Gastrocnemius medialis (tissue), 4 donors: Measurements from ENCODE around the gene C2orf15. TPM values are rescaled to one million over a fixed set of nuclear protein-coding genes. Genes with fewer than 3 reads are reported as not detected.
"Not testable (repeated sequence)": the region's sequence is repeated elsewhere in the genome, so short reads cannot be mapped to it uniquely, and the experiment has no call there.

Experiments
- ATAC-seq, 2 donors: fragments of 150-250 bp; one replicate each; pipeline ENCODE4 v1.9.1; 2016
- DNase-seq, 2 donors: peaks; one replicate each; pipeline ENCODE4 v3.0.0-alpha.2; 2019
- H3K27ac ChIP-seq, 4 donors: fragments of 200-600 bp; sonication (generic); 1 replicate in 1 of 4; 2 replicates in 3 of 4; pipeline ENCODE4 v1.5.1; 2016 to 2018; ENCODE audit warnings: mild to moderate bottlenecking in 2 of 4, moderate library complexity in 1 of 4
- H3K27me3 ChIP-seq, 3 donors: fragments of 200-600 bp; sonication (generic) in 2 of 3; 1 replicate in 1 of 3; 2 replicates in 2 of 3; pipeline versions ENCODE4 v1.5.1 to v1.6.0; 2016 to 2019; ENCODE audit warnings: mild to moderate bottlenecking in 1 of 3, moderate library complexity in 1 of 3
- H3K36me3 ChIP-seq, 2 donors: fragments of 200-600 bp; sonication (generic) in 1 of 2; one replicate each; pipeline ENCODE4 v1.5.1; 2017 to 2018
- H3K4me1 ChIP-seq, 2 donors: fragments of 200-600 bp; sonication (generic) in 1 of 2; one replicate each; pipeline ENCODE4 v1.5.1; 2016 to 2017; ENCODE audit warnings: mild to moderate bottlenecking in 2 of 2
- H3K4me3 ChIP-seq, 4 donors: fragments of 200-600 bp; sonication (generic) in 3 of 4; 1 replicate in 1 of 4; 2 replicates in 3 of 4; pipeline ENCODE4 v1.5.1; 2016 to 2019; ENCODE audit warnings: mild to moderate bottlenecking in 2 of 4
- H3K9me3 ChIP-seq, 3 donors: fragments of 200-600 bp; sonication (generic) in 2 of 3; 1 replicate in 1 of 3; 2 replicates in 2 of 3; pipeline ENCODE4 v1.5.1; 2016 to 2019
- POLR2A ChIP-seq, 2 donors: fragments of 450-650 bp; IDR thresholded peaks; one replicate each; pipeline ENCODE4 v1.6.1; 2017; ENCODE audit warnings: antibody characterized with exemption in 2 of 2, mild to moderate bottlenecking in 2 of 2, moderate library complexity in 2 of 2
- in situ Hi-C, 4 donors: fragments of 200-750 bp; cut with MboI; loops; one replicate each; pipeline versions ENCODE4 v1.15.0 to v1.8.0; 2017; ENCODE audit warnings: low sequenced_read_pairs in 4 of 4
- intact Hi-C: fragments of 100-400 bp; cut with DNase I; formaldehyde crosslinking; loops from one replicate; pipeline ENCODE4 v1.15.1; 2023; ENCODE audit warnings: low total_unique reads
- total RNA-seq, 4 donors: library from RNA; depleted of rRNA; stranded (reverse); fragments of >200 nt; gene quantifications; one replicate each; pipeline versions ENCODE4 v1.1.0 to v1.2.3, GENCODE V29; 2016
- TF ChIP-seq, protein P1 (sequence below), 5 experiments: fragments of 450-650 bp in 3 of 5; fragments of 200-600 bp in 2 of 5; sonication (generic) in 2 of 5; IDR thresholded peaks in 4 of 5; conservative IDR thresholded peaks in 1 of 5; 1 replicate in 4 of 5; 2 replicates in 1 of 5; pipeline ENCODE4 v1.5.1; 2016 to 2019; ENCODE audit warnings: antibody characterized with exemption in 5 of 5, mild to moderate bottlenecking in 3 of 5, moderate library complexity in 3 of 5

C2orf15 gene
- total RNA-seq, 4 donors from 2014 or later: not detected

- Histone ChIP-seq H3K36me3 (peaks cover 0 to 10% of the 10 kb centered on the region in 2 donors), H3K9me3 (no peaks in the 10 kb centered on the region), H3K4me3 (no peak overlapping the region), H3K4me1 (peaks cover 21 to 25% of the 10 kb centered on the region in 2 donors), H3K27me3 (no peaks in the 10 kb centered on the region), H3K27ac (no peak overlapping the region)
- ATAC-seq: no peak
- in situ Hi-C loops: loop anchor here (10.0 to 25.0 kb wide), 6 partner anchors 152 to 1377 kb away; partner anchors contain the start of genes REV1 (in 4 of the 4), EIF5B (in 2 of the 4), TXNDC9 (in 2 of the 4) and COA5 (in 1 of the 4)
- no peak for DNase-seq
- TF ChIP-seq, protein P1, sequence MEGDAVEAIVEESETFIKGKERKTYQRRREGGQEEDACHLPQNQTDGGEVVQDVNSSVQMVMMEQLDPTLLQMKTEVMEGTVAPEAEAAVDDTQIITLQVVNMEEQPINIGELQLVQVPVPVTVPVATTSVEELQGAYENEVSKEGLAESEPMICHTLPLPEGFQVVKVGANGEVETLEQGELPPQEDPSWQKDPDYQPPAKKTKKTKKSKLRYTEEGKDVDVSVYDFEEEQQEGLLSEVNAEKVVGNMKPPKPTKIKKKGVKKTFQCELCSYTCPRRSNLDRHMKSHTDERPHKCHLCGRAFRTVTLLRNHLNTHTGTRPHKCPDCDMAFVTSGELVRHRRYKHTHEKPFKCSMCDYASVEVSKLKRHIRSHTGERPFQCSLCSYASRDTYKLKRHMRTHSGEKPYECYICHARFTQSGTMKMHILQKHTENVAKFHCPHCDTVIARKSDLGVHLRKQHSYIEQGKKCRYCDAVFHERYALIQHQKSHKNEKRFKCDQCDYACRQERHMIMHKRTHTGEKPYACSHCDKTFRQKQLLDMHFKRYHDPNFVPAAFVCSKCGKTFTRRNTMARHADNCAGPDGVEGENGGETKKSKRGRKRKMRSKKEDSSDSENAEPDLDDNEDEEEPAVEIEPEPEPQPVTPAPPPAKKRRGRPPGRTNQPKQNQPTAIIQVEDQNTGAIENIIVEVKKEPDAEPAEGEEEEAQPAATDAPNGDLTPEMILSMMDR (IDR thresholded peaks at IDR 0.05 in 4 of 5, conservative IDR thresholded peaks at IDR 0.05 in 1 of 5): no peak
- no peak for TF ChIP-seq POLR2A (IDR thresholded peaks at IDR 0.05)
- intact Hi-C loops: no loop called here
Observed at GRCh38 chr2:99184811-99185210, 43.3 kb downstream of the C2orf15 start.

- intact Hi-C loops: no loop called here
- no peaks in the 10 kb centered on the region for H3K27me3 ChIP-seq
- no peak overlapping the region for H3K4me3 ChIP-seq
- no peak overlapping the region for H3K27ac ChIP-seq
- in situ Hi-C loops: loop anchor here (10.0 to 25.0 kb wide), 6 partner anchors 150 to 1375 kb away; partner anchors contain the start of genes REV1 (in 4 of the 4), EIF5B (in 2 of the 4), TXNDC9 (in 2 of the 4) and COA5 (in 1 of the 4)
- DNase-seq (no peak), ATAC-seq (no peak)
- TF ChIP-seq, protein P1 (IDR thresholded peaks at IDR 0.05 in 4 of 5, conservative IDR thresholded peaks at IDR 0.05 in 1 of 5): no peak
- TF ChIP-seq POLR2A (IDR thresholded peaks at IDR 0.05): no peak
- H3K9me3 ChIP-seq: no peaks in the 10 kb centered on the region
- H3K4me1 ChIP-seq: peaks cover 11 to 12% of the 10 kb centered on the region in 2 donors
- peaks cover 0 to 16% of the 10 kb centered on the region in 2 donors for H3K36me3 ChIP-seq
Observed at GRCh38 chr2:99187011-99187410, 45.5 kb downstream of the C2orf15 start.

DNA sequence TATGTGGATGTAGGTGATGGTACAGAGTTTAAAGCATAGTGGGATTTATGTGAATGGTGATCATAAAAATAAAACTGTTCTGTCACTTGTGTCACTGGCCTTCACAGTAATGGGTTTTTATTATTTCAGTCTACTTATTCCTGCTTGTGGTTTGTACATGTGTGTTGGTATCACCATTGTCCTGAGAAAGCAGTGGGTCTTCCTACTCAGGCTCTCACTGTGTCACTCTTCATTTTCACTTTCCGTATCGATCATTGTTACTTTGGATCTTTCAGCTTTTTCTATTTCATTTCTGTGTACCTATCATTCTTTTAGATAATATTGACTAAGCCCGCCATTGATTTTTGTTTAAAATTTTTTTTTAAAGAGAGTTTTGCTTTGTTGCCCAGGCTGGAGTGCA lies 46.9 kb downstream of the C2orf15 start:
- in situ Hi-C loops: loop anchor here (10.0 to 25.0 kb wide), 6 partner anchors 149 to 1374 kb away; partner anchors contain the start of genes REV1 (in 4 of the 4), EIF5B (in 2 of the 4), TXNDC9 (in 2 of the 4) and COA5 (in 1 of the 4)

DNA sequence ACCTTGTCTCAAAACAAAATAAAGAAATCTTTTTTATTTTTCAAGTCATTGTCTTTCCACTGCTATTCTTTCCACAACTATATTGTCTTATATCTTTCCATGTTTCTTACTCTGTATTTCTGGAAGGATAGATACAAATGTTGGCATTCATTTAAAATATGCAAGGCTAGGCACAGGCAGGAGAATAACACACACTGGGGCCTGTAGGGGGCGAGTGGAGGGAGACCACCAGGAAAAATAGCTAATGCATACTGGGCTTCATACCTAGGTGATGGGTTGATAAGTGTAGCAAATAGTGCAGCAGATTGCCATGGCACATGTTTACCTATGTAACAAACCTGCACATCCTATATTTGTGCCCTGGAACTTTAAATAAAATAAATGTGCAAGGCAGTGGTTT lies 49.0 kb downstream of the C2orf15 start:
- ATAC-seq (no peak), DNase-seq (no peak)
- Histone ChIP-seq H3K36me3 (peaks cover 0 to 35% of the 10 kb centered on the region in 2 donors), H3K27me3 (no peaks in the 10 kb centered on the region), H3K4me1 (no peaks in the 10 kb centered on the region), H3K9me3 (no peaks in the 10 kb centered on the region), H3K4me3 (no peak overlapping the region), H3K27ac (no peak overlapping the region)
- TF ChIP-seq POLR2A (IDR thresholded peaks at IDR 0.05): no peak
- TF ChIP-seq, protein P1 (IDR thresholded peaks at IDR 0.05 in 4 of 5, conservative IDR thresholded peaks at IDR 0.05 in 1 of 5): no peak
- in situ Hi-C loops (loop anchor here (25.0 kb wide), 4 partner anchors 147 to 1372 kb away; partner anchors contain the start of genes REV1 (in 3 of the 4), EIF5B (in 2 of the 4), TXNDC9 (in 2 of the 4) and COA5 (in 1 of the 4)), intact Hi-C loops (no loop called here)

More for the DNA sequence above, 46.9 kb downstream of the C2orf15 start:
- peaks cover 0 to 21% of the 10 kb centered on the region in 2 donors for H3K36me3 ChIP-seq
- H3K27ac ChIP-seq: no peak overlapping the region
- no peak overlapping the region for H3K4me3 ChIP-seq
- DNase-seq: no peak
- no peak for ATAC-seq
- H3K9me3 ChIP-seq: no peaks in the 10 kb centered on the region
- intact Hi-C loops: no loop called here
- H3K4me1 ChIP-seq: no peaks in the 10 kb centered on the region
- no peaks in the 10 kb centered on the region for H3K27me3 ChIP-seq
- no peak for TF ChIP-seq POLR2A (IDR thresholded peaks at IDR 0.05)
- TF ChIP-seq, protein P1 (IDR thresholded peaks at IDR 0.05 in 4 of 5, conservative IDR thresholded peaks at IDR 0.05 in 1 of 5): no peak

DNA sequence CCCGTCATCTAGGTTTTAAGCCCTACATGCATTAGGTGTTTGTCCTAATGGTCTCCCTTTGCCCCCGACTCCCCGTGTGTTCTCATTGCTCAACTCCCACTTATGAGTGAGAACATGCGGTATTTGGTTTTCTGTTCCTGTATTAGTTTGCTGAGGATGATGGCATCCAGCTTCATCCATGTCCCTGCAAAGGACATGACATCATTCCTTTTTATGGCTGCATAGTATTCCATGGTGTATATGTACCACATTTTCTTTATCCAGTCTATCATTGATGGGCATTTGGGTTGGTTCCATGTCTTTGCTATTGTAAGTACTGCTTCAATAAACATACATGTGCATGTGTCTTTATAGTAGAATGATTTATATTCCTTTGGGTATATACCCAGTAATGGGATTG lies 50.9 kb downstream of the C2orf15 start:
- H3K27ac ChIP-seq, intact Hi-C loops, H3K4me3 ChIP-seq, H3K9me3 ChIP-seq, H3K27me3 ChIP-seq, ATAC-seq, DNase-seq, H3K4me1 ChIP-seq: not testable (repeated sequence)
- H3K36me3 ChIP-seq: peaks cover 0 to 44% of the 10 kb centered on the region in 2 donors
- in situ Hi-C loops: loop anchor here (25.0 kb wide), 4 partner anchors 145 to 1370 kb away; partner anchors contain the start of genes REV1 (in 3 of the 4), EIF5B (in 2 of the 4), TXNDC9 (in 2 of the 4) and COA5 (in 1 of the 4)
